Loucy (cell line): Measurements from ENCODE around the gene KIAA0753.
"Not testable (repeated sequence)": the region's sequence is repeated elsewhere in the genome, so short reads cannot be mapped to it uniquely, and the experiment has no call there.

Source experiments
- CTCF ChIP-seq: fragments of 200-600 bp; sonication (generic); conservative IDR thresholded peaks from 2 replicates; pipeline ENCODE4 v1.5.1; 2014; ENCODE audit warnings: mild to moderate bottlenecking, antibody characterized with exemption, low read length
- EZH2phosphoT487 ChIP-seq: fragments of 200-600 bp; IDR thresholded peaks from 2 replicates; pipeline ENCODE4 v1.6.1; 2018; ENCODE audit warnings: antibody characterized with exemption, mild to moderate bottlenecking, moderate library complexity, borderline replicate concordance

GRCh38 chr17:6656797-6657632, 16.5 kb upstream of the KIAA0753 start:
- TF ChIP-seq CTCF, EZH2phosphoT487: not testable (repeated sequence)
